PC-3 (cell line): Measurements from ENCODE around the gene SCN5A.

ENCODE experiments used
- EZH2 ChIP-seq: fragments of 300-600 bp; sonication (generic); IDR thresholded peaks from one replicate; pipeline ENCODE4 v1.6.1; 2017; ENCODE audit warnings: antibody characterized with exemption, mild to moderate bottlenecking, low read length; ENCODE audit not compliant: unreplicated experiment
- EZH2phosphoT487 ChIP-seq: fragments of 300-600 bp; sonication (generic); IDR thresholded peaks from 2 replicates; pipeline ENCODE4 v1.6.1; 2018; ENCODE audit warnings: mild to moderate bottlenecking, antibody characterized with exemption, low read length, borderline replicate concordance
- TF ChIP-seq, protein P1 (sequence below): fragments of 300-600 bp; sonication (generic); conservative IDR thresholded peaks from 2 replicates; pipeline ENCODE4 v1.5.1; 2017; ENCODE audit warnings: antibody characterized with exemption, low read depth, mild to moderate bottlenecking, low read length

DNA sequence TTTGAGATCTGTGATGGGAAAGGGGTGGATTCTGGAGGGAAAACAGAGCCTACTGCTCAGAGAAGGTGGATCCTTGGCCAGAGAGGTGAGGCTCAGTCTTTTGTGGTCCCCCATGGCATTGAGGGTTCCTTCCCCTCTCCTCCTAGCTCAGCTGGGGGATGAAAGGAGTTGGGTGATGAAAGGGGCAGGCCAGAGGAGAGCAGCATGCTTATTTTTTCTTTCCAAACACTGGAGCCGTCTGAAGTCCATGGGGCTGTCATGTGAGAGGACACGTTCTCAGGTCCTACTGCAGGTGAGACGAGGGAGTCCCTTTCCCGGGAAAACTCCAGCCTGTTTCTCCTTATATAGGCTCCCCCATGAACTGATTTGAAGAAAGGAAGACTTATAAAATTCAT is 71.4 kb downstream of the SCN5A start:
- TF ChIP-seq, protein P1, sequence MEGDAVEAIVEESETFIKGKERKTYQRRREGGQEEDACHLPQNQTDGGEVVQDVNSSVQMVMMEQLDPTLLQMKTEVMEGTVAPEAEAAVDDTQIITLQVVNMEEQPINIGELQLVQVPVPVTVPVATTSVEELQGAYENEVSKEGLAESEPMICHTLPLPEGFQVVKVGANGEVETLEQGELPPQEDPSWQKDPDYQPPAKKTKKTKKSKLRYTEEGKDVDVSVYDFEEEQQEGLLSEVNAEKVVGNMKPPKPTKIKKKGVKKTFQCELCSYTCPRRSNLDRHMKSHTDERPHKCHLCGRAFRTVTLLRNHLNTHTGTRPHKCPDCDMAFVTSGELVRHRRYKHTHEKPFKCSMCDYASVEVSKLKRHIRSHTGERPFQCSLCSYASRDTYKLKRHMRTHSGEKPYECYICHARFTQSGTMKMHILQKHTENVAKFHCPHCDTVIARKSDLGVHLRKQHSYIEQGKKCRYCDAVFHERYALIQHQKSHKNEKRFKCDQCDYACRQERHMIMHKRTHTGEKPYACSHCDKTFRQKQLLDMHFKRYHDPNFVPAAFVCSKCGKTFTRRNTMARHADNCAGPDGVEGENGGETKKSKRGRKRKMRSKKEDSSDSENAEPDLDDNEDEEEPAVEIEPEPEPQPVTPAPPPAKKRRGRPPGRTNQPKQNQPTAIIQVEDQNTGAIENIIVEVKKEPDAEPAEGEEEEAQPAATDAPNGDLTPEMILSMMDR: no peak
- TF ChIP-seq EZH2 (no peak), EZH2phosphoT487 (no peak)
